ENCODE data around the gene CREB3L1. TPM values are rescaled to one million over a fixed set of nuclear protein-coding genes. Genes with fewer than 3 reads are reported as not detected.
A peak's percentile ranks its signal among the peaks of the same experiment; 100 is the strongest.
"Not testable (repeated sequence)": the region's sequence is repeated elsewhere in the genome, so short reads cannot be mapped to it uniquely, and the experiment has no call there.

CREB3L1 gene
- total RNA-seq, 3 donors from 2014 or later = 0.20 to 0.27 (median 0.26) TPM

GRCh38 chr11:46291441-46292150, 14.1 kb downstream of the CREB3L1 start:
- H3K9me3 Mint-ChIP-seq = no peaks in the 10 kb centered on the region
- H3K4me3 Mint-ChIP-seq = no peak overlapping the region
- H3K36me3 Mint-ChIP-seq (ENCODE audit: insufficient read depth) = no peaks in the 10 kb centered on the region
- DNase-seq = no peak
- H3K4me1 Mint-ChIP-seq (ENCODE audit: low read depth) = peaks cover 8% of the 10 kb centered on the region
- no peaks in the 10 kb centered on the region for H3K27me3 Mint-ChIP-seq (ENCODE audit: low read depth)
- no peak for ATAC-seq

- DNase-seq (no peak), ATAC-seq (no peak)
- H3K9me3 Mint-ChIP-seq = no peaks in the 10 kb centered on the region
- no peaks in the 10 kb centered on the region for H3K36me3 Mint-ChIP-seq (ENCODE audit: insufficient read depth)
- peaks cover 10% of the 10 kb centered on the region for H3K27me3 Mint-ChIP-seq (ENCODE audit: low read depth)
- H3K4me3 Mint-ChIP-seq = no peak overlapping the region
- H3K4me1 Mint-ChIP-seq (ENCODE audit: low read depth) = peaks cover 8% of the 10 kb centered on the region
These were observed 15.6 kb downstream of the CREB3L1 start for GRCh38 chr11:46293066-46293465.

GRCh38 chr11:46293641-46294103, 16.2 kb downstream of the CREB3L1 start:
- Mint-ChIP-seq H3K9me3 (no peaks in the 10 kb centered on the region), H3K4me3 (no peak overlapping the region), H3K36me3 (ENCODE audit: insufficient read depth) (no peaks in the 10 kb centered on the region), H3K4me1 (ENCODE audit: low read depth) (peaks cover 8% of the 10 kb centered on the region), H3K27me3 (ENCODE audit: low read depth) (peaks cover 12% of the 10 kb centered on the region)
- DNase-seq = no peak
- ATAC-seq = peak; percentile 20 to 25

- DNase-seq (no peak), ATAC-seq (peak; percentile 15 to 19)
- peaks cover 12% of the 10 kb centered on the region for H3K27me3 Mint-ChIP-seq (ENCODE audit: low read depth)
- no peaks in the 10 kb centered on the region for H3K9me3 Mint-ChIP-seq
- peaks cover 8% of the 10 kb centered on the region for H3K4me1 Mint-ChIP-seq (ENCODE audit: low read depth)
- H3K4me3 Mint-ChIP-seq = peak overlapping the region; percentile 66
- H3K36me3 Mint-ChIP-seq (ENCODE audit: insufficient read depth) = no peaks in the 10 kb centered on the region
These were observed 17.2 kb downstream of the CREB3L1 start for GRCh38 chr11:46294365-46295309.

- Mint-ChIP-seq H3K27me3 (ENCODE audit: low read depth) (peaks cover 12% of the 10 kb centered on the region), H3K36me3 (ENCODE audit: insufficient read depth) (no peaks in the 10 kb centered on the region), H3K4me3 (peak overlapping the region; percentile 84), H3K9me3 (no peaks in the 10 kb centered on the region), H3K4me1 (ENCODE audit: low read depth) (peaks cover 8% of the 10 kb centered on the region)
- DNase-seq (peak; percentile 67), ATAC-seq (peak; percentile 99)
These were observed 18.0 kb downstream of the CREB3L1 start for GRCh38 chr11:46295312-46296058.

- H3K4me1 Mint-ChIP-seq (ENCODE audit: low read depth) = peaks cover 8% of the 10 kb centered on the region
- H3K36me3 Mint-ChIP-seq (ENCODE audit: insufficient read depth) = no peaks in the 10 kb centered on the region
- H3K27me3 Mint-ChIP-seq (ENCODE audit: low read depth) = peaks cover 12% of the 10 kb centered on the region
- ATAC-seq (no peak), DNase-seq (no peak)
- H3K4me3 Mint-ChIP-seq = peak overlapping the region; percentile 84
- no peaks in the 10 kb centered on the region for H3K9me3 Mint-ChIP-seq
These were observed 18.6 kb downstream of the CREB3L1 start for GRCh38 chr11:46296059-46296527.

GRCh38 chr11:46296528-46297448, 19.3 kb downstream of the CREB3L1 start:
- ATAC-seq (no peak), DNase-seq (no peak)
- Mint-ChIP-seq H3K9me3 (no peaks in the 10 kb centered on the region), H3K4me3 (peak overlapping the region; percentile 84), H3K36me3 (ENCODE audit: insufficient read depth) (no peaks in the 10 kb centered on the region), H3K4me1 (ENCODE audit: low read depth) (peaks cover 8% of the 10 kb centered on the region), H3K27me3 (ENCODE audit: low read depth) (peaks cover 12% of the 10 kb centered on the region)

GRCh38 chr11:46298699-46299433, 21.4 kb downstream of the CREB3L1 start:
- H3K36me3 Mint-ChIP-seq (ENCODE audit: insufficient read depth) = no peaks in the 10 kb centered on the region
- peaks cover 8% of the 10 kb centered on the region for H3K4me1 Mint-ChIP-seq (ENCODE audit: low read depth)
- peaks cover 12% of the 10 kb centered on the region for H3K27me3 Mint-ChIP-seq (ENCODE audit: low read depth)
- ATAC-seq (no peak), DNase-seq (no peak)
- no peaks in the 10 kb centered on the region for H3K9me3 Mint-ChIP-seq
- H3K4me3 Mint-ChIP-seq = no peak overlapping the region

- Mint-ChIP-seq H3K9me3 (no peaks in the 10 kb centered on the region), H3K27me3 (ENCODE audit: low read depth) (peaks cover 12% of the 10 kb centered on the region), H3K4me3 (no peak overlapping the region), H3K4me1 (ENCODE audit: low read depth) (peaks cover 8% of the 10 kb centered on the region), H3K36me3 (ENCODE audit: insufficient read depth) (no peaks in the 10 kb centered on the region)
- DNase-seq = no peak
- no peak for ATAC-seq
These were observed 22.0 kb downstream of the CREB3L1 start for GRCh38 chr11:46299451-46299961.

- Mint-ChIP-seq H3K4me3 (no peak overlapping the region), H3K9me3 (no peaks in the 10 kb centered on the region), H3K36me3 (ENCODE audit: insufficient read depth) (no peaks in the 10 kb centered on the region), H3K4me1 (ENCODE audit: low read depth) (peaks cover 6% of the 10 kb centered on the region), H3K27me3 (ENCODE audit: low read depth) (peaks cover 12% of the 10 kb centered on the region)
- ATAC-seq = no peak
- DNase-seq = no peak
These were observed 22.8 kb downstream of the CREB3L1 start for GRCh38 chr11:46300270-46300669.

- Mint-ChIP-seq H3K36me3 (ENCODE audit: insufficient read depth) (no peaks in the 10 kb centered on the region), H3K4me3 (no peak overlapping the region), H3K4me1 (ENCODE audit: low read depth) (peaks cover 2% of the 10 kb centered on the region), H3K27me3 (ENCODE audit: low read depth) (peaks cover 4% of the 10 kb centered on the region), H3K9me3 (no peaks in the 10 kb centered on the region)
- ATAC-seq = no peak
- no peak for DNase-seq
These were observed 25.4 kb downstream of the CREB3L1 start for GRCh38 chr11:46302866-46303265.

- not testable (repeated sequence) for H3K9me3 Mint-ChIP-seq, ATAC-seq
These were observed 26.6 kb downstream of the CREB3L1 start for GRCh38 chr11:46304036-46304435.

More at GRCh38 chr11:46304036-46304435, 26.6 kb downstream of the CREB3L1 start:
- not testable (repeated sequence) for H3K4me3 Mint-ChIP-seq; DNase-seq; H3K4me1 Mint-ChIP-seq (ENCODE audit: low read depth); H3K27me3 Mint-ChIP-seq (ENCODE audit: low read depth); H3K36me3 Mint-ChIP-seq (ENCODE audit: insufficient read depth)

All from activated T-cell treated with anti-CD3 and anti-CD28 coated beads, Interleukin-2, amount 50 U/mL, for 4 hours (primary cell).